ENCODE results near the gene ARPC5L.

GRCh38 chr9:124814164-124814535 lies 47.8 kb upstream of the ARPC5L start:
- TF ChIP-seq POLR2A (IDR thresholded peaks at IDR 0.05; ENCODE audit: control extremely low read depth in 1 of 2, low read depth in 2 of 2, low read length in 2 of 2) (no peak), EZH2 (IDR thresholded peaks at IDR 0.05; ENCODE audit: low read depth, low read length, severe bottlenecking) (no peak)

Measured in H1 (cell line).